GM18870 (cell line): ENCODE data around the gene DNAH2.

Source experiments
- ATAC-seq: cut with Tn5 transposase; IDR thresholded peaks from one replicate; pipeline ENCODE4 v1.9.1; 2021; ENCODE audit warnings: moderate library complexity; ENCODE audit not compliant: unreplicated experiment

The DNAH2 gene

GRCh38 chr17:7864995-7865650, 147.6 kb downstream of the DNAH2 start:
- no peak for ATAC-seq

- no peak for ATAC-seq
These were observed 150.4 kb downstream of the DNAH2 start for GRCh38 chr17:7867881-7868329.

- no peak for ATAC-seq
These were observed 155.5 kb downstream of the DNAH2 start for GRCh38 chr17:7873051-7873450.

GRCh38 chr17:7875804-7876370, 158.3 kb downstream of the DNAH2 start:
- no peak for ATAC-seq

- no peak for ATAC-seq
These were observed 160.7 kb downstream of the DNAH2 start for GRCh38 chr17:7878234-7878633.

- no peak for ATAC-seq
These were observed 162.7 kb downstream of the DNAH2 start for GRCh38 chr17:7880076-7880868.

- no peak for ATAC-seq
These were observed 163.9 kb downstream of the DNAH2 start for GRCh38 chr17:7881276-7882054.

- ATAC-seq: no peak
These were observed 164.5 kb downstream of the DNAH2 start for GRCh38 chr17:7882068-7882467.

GRCh38 chr17:7882629-7883028, 165.1 kb downstream of the DNAH2 start:
- ATAC-seq: no peak
